A549 (cell line): Measurements from ENCODE around the gene KIF21B.

Experiments
- CTCF ChIP-seq: fragments of >200 bp; sonication (Bioruptor Twin); formaldehyde crosslinking; IDR thresholded peaks from 3 replicates; pipeline ENCODE4 v1.5.1; 2016
- EHMT2 ChIP-seq: fragments of 200-600 bp; sonication (generic); IDR thresholded peaks from 2 replicates; pipeline ENCODE4 v1.6.1; 2016; ENCODE audit warnings: antibody characterized with exemption, low read depth, mild to moderate bottlenecking, moderate library complexity
- EP300 ChIP-seq, 2 experiments: fragments of >200 bp; sonication (Bioruptor Twin); formaldehyde crosslinking; IDR thresholded peaks; 2 replicates in 1 of 2; 3 replicates in 1 of 2; pipeline ENCODE4 v1.6.1; 2016 to 2017
- HMGXB4 ChIP-seq: fragments of 250-450 bp; sonication (Bioruptor Pico); IDR thresholded peaks from 2 replicates; pipeline ENCODE4 v1.5.0; 2021; ENCODE audit warnings: mild to moderate bottlenecking, moderate library complexity, borderline replicate concordance
- MAFK ChIP-seq: fragments of 450-650 bp; IDR thresholded peaks from 2 replicates; pipeline ENCODE4 v1.6.1; 2014; ENCODE audit not compliant: partially characterized antibody
- MAX ChIP-seq: IDR thresholded peaks from 2 replicates; pipeline ENCODE4 v1.6.1; 2012
- MYC ChIP-seq: IDR thresholded peaks from 2 replicates; pipeline ENCODE4 v1.6.1; 2012; ENCODE audit warnings: mild to moderate bottlenecking, inconsistent platforms, low read length, improper control_type of control experiment, borderline replicate concordance
- PHF8 ChIP-seq: fragments of 200-600 bp; sonication (generic); IDR thresholded peaks from 2 replicates; pipeline ENCODE4 v1.6.1; 2016; ENCODE audit warnings: low read depth, mild to moderate bottlenecking, antibody characterized with exemption, moderate library complexity, borderline replicate concordance
- POLR2A ChIP-seq: IDR thresholded peaks from 2 replicates; pipeline ENCODE4 v1.6.1; 2012; ENCODE audit warnings: mild to moderate bottlenecking, low read length
- RCOR1 ChIP-seq: fragments of 150-350 bp; IDR thresholded peaks from 2 replicates; pipeline ENCODE4 v1.6.1; 2014; ENCODE audit warnings: antibody characterized with exemption, low read length, low read depth
- REST ChIP-seq: fragments of 200-600 bp; sonication (generic); IDR thresholded peaks from 2 replicates; pipeline ENCODE4 v1.6.1; 2016; ENCODE audit warnings: antibody characterized with exemption, mild to moderate bottlenecking, moderate library complexity
- RFX5 ChIP-seq: fragments of 450-650 bp; IDR thresholded peaks from 2 replicates; pipeline ENCODE4 v1.7.1; 2014; ENCODE audit warnings: antibody characterized with exemption, mild to moderate bottlenecking, moderate library complexity
- ZC3H11A ChIP-seq: fragments of 450-650 bp; IDR thresholded peaks from 2 replicates; pipeline ENCODE4 v1.6.1; 2014; ENCODE audit warnings: antibody characterized with exemption, mild to moderate bottlenecking

- TF ChIP-seq PHF8 (no peak), POLR2A (no peak), MYC (no peak), CTCF (no peak), EHMT2 (no peak), MAX (no peak), HMGXB4 (CRISPR knock-in tag) (no peak), REST (no peak), RCOR1 (no peak), MAFK (no peak), RFX5 (no peak), EP300 (IDR thresholded peaks at IDR 0.05) (no peak), ZC3H11A (no peak)
Observed at GRCh38 chr1:201062511-201063091, 39.1 kb upstream of the KIF21B start.
